Panc1 (cell line): ENCODE measurements around the gene FAM228B.

Experiments
- POLR2AphosphoS5 ChIP-seq: IDR thresholded peaks from 2 replicates; pipeline ENCODE4 v1.6.1; 2012; ENCODE audit warnings: mild to moderate bottlenecking, low read depth, low read length, moderate library complexity
- TF ChIP-seq, protein P1 (sequence below): fragments of 450-650 bp; IDR thresholded peaks from 2 replicates; pipeline ENCODE4 v1.5.1; 2017; ENCODE audit warnings: mild to moderate bottlenecking

GRCh38 chr2:24191848-24192247 is 68.6 kb downstream of the FAM228B start:
- no peak for TF ChIP-seq POLR2AphosphoS5
- TF ChIP-seq, protein P1, sequence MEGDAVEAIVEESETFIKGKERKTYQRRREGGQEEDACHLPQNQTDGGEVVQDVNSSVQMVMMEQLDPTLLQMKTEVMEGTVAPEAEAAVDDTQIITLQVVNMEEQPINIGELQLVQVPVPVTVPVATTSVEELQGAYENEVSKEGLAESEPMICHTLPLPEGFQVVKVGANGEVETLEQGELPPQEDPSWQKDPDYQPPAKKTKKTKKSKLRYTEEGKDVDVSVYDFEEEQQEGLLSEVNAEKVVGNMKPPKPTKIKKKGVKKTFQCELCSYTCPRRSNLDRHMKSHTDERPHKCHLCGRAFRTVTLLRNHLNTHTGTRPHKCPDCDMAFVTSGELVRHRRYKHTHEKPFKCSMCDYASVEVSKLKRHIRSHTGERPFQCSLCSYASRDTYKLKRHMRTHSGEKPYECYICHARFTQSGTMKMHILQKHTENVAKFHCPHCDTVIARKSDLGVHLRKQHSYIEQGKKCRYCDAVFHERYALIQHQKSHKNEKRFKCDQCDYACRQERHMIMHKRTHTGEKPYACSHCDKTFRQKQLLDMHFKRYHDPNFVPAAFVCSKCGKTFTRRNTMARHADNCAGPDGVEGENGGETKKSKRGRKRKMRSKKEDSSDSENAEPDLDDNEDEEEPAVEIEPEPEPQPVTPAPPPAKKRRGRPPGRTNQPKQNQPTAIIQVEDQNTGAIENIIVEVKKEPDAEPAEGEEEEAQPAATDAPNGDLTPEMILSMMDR, result no peak
